GM18951 (cell line): ENCODE data around the gene TBX2.
"Not testable (repeated sequence)": the region's sequence is repeated elsewhere in the genome, so short reads cannot be mapped to it uniquely, and the experiment has no call there.

Experiments
- POLR2A ChIP-seq: IDR thresholded peaks from 4 replicates; pipeline ENCODE4 v1.6.1; 2011; ENCODE audit warnings: mild to moderate bottlenecking; ENCODE audit not compliant: insufficient read length, insufficient read depth; ENCODE audit errors: extremely low read depth
- in situ Hi-C: fragments of 300-500 bp; cut with MboI; formaldehyde crosslinking; loops from one replicate; pipeline ENCODE4 v1.12.0; 2022; ENCODE audit warnings: low sequenced_read_pairs, mixed read lengths, inconsistent platforms; ENCODE audit not compliant: unreplicated experiment

The TBX2 gene

GRCh38 chr17:61436995-61437704 lies 37.5 kb downstream of the TBX2 start:
- TF ChIP-seq POLR2A, result no peak

GRCh38 chr17:61440697-61441096 lies 41.1 kb downstream of the TBX2 start:
- in situ Hi-C loops, result no loop called here
- no peak for TF ChIP-seq POLR2A

More at GRCh38 chr17:61436995-61437704, 37.5 kb downstream of the TBX2 start:
- in situ Hi-C loops, result no loop called here

GRCh38 chr17:61441507-61441906 lies 41.9 kb downstream of the TBX2 start:
- in situ Hi-C loops, result not testable (repeated sequence)

- in situ Hi-C loops, result no loop called here
- no peak for TF ChIP-seq POLR2A
Measured at GRCh38 chr17:61442136-61442775, 42.6 kb downstream of the TBX2 start.

- in situ Hi-C loops, result no loop called here
Measured at GRCh38 chr17:61442878-61443474, 43.3 kb downstream of the TBX2 start.

GRCh38 chr17:61443475-61443882 lies 43.8 kb downstream of the TBX2 start:
- no peak for TF ChIP-seq POLR2A
- in situ Hi-C loops, result no loop called here

More at GRCh38 chr17:61442878-61443474, 43.3 kb downstream of the TBX2 start:
- no peak for TF ChIP-seq POLR2A

GRCh38 chr17:61444075-61444474 lies 44.4 kb downstream of the TBX2 start:
- in situ Hi-C loops, result no loop called here
- no peak for TF ChIP-seq POLR2A

- in situ Hi-C loops, result no loop called here
- no peak for TF ChIP-seq POLR2A
Measured at GRCh38 chr17:61444831-61445230, 45.2 kb downstream of the TBX2 start.

- in situ Hi-C loops, result no loop called here
- TF ChIP-seq POLR2A, result no peak
Measured at GRCh38 chr17:61447358-61447757, 47.7 kb downstream of the TBX2 start.

GRCh38 chr17:61448042-61448441 lies 48.4 kb downstream of the TBX2 start:
- in situ Hi-C loops, result no loop called here
- TF ChIP-seq POLR2A, result no peak

GRCh38 chr17:61449140-61449539 lies 49.5 kb downstream of the TBX2 start:
- in situ Hi-C loops, result not testable (repeated sequence)

- TF ChIP-seq POLR2A, result no peak
- in situ Hi-C loops, result no loop called here
Measured at GRCh38 chr17:61449707-61450640, 50.3 kb downstream of the TBX2 start.
